ENCODE results near the gene OR2S2.

GRCh38 chr9:35960039-35960655 lies 2.2 kb upstream of the OR2S2 start:
- TF ChIP-seq EZH2 (IDR thresholded peaks at IDR 0.05): no peak
- no peak for TF ChIP-seq POLR2AphosphoS5 (IDR thresholded peaks at IDR 0.05; ENCODE audit: borderline replicate concordance, low read depth, low read length)

Data from SK-N-MC (cell line).